ENCODE measurements around the gene B3GALNT1.

Gene B3GALNT1

DNA sequence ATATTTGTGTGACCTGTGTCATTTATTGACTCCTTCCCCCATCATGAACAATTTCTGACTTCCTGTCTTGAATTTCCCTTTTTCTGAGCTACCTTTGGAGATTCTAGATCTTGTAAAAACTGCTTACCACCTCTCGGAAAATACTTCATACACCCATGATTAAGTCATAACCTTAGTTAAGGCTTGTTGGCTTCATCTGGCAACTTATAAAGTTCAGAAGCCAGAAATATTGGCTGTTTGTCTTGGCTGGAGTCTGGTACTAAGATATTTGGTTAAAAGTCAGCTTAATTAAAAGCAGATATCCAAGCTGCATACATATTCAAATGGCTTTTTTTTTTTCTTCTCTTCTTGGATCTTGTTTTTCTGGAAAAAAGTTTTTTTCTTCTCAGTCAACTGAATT, 37.3 kb upstream of the B3GALNT1 start:
- no peaks in the 10 kb centered on the region for H3K9me3 ChIP-seq
- no peaks in the 10 kb centered on the region for H3K27me3 ChIP-seq
- no peak for DNase-seq
- TF ChIP-seq, protein P1, sequence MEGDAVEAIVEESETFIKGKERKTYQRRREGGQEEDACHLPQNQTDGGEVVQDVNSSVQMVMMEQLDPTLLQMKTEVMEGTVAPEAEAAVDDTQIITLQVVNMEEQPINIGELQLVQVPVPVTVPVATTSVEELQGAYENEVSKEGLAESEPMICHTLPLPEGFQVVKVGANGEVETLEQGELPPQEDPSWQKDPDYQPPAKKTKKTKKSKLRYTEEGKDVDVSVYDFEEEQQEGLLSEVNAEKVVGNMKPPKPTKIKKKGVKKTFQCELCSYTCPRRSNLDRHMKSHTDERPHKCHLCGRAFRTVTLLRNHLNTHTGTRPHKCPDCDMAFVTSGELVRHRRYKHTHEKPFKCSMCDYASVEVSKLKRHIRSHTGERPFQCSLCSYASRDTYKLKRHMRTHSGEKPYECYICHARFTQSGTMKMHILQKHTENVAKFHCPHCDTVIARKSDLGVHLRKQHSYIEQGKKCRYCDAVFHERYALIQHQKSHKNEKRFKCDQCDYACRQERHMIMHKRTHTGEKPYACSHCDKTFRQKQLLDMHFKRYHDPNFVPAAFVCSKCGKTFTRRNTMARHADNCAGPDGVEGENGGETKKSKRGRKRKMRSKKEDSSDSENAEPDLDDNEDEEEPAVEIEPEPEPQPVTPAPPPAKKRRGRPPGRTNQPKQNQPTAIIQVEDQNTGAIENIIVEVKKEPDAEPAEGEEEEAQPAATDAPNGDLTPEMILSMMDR (IDR thresholded peaks at IDR 0.05; ENCODE audit: low read depth, low read length): no peak
- H3K4me1 ChIP-seq: no peaks in the 10 kb centered on the region; the same call in 1 of the 2 replicates
- H3K4me3 ChIP-seq (ENCODE audit: low read depth, low read length): no peak overlapping the region
- H3K36me3 ChIP-seq: no peaks in the 10 kb centered on the region

DNA sequence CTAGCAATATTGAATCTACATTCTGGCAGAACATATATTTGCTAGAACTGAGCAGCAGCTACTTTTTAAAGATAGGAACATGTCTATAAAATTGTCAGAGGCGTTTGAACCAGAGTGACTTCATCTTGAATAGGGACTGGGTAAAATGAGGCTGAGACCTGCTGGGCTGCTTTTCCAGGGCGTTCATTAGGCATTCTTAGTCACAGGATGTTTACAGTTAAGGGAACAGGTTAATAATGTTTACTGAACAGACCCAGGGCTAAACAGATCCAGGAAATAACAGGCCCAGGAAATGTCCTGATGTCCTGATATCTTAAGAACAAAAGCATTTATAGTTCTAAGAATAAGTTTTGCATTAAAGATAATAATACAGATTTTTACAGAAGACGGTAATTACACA, 34.5 kb upstream of the B3GALNT1 start:
- TF ChIP-seq, protein P1 (IDR thresholded peaks at IDR 0.05; ENCODE audit: low read depth, low read length): no peak
- no peaks in the 10 kb centered on the region for H3K27me3 ChIP-seq
- H3K4me1 ChIP-seq: no peaks in the 10 kb centered on the region; the same call in 1 of the 2 replicates
- H3K4me3 ChIP-seq (ENCODE audit: low read depth, low read length): no peak overlapping the region
- DNase-seq: no peak
- H3K9me3 ChIP-seq: no peaks in the 10 kb centered on the region
- H3K36me3 ChIP-seq: no peaks in the 10 kb centered on the region

DNA sequence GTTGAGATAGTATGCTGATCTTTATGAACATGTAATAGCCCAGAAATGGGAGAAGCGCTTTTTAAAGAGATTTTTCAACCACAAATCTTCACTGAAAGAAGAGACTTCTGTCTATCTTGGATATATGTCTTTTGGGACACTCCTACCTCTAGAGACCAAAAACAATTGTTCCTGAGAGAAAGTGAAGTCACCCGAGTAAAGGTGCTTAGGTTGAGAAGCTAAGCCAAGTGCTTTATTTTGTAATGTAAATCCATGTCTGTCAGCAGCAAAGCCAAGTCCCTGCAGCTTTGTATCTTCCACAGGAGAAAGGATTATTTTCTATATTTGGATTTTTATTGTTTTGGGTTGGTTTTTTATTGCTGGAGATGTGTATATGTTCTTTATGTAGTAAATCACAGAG, 32.1 kb upstream of the B3GALNT1 start:
- TF ChIP-seq, protein P1 (IDR thresholded peaks at IDR 0.05; ENCODE audit: low read depth, low read length): no peak
- Histone ChIP-seq H3K4me3 (ENCODE audit: low read depth, low read length) (no peak overlapping the region), H3K4me1 (no peaks in the 10 kb centered on the region; the same call in 1 of the 2 replicates), H3K36me3 (no peaks in the 10 kb centered on the region), H3K27me3 (no peaks in the 10 kb centered on the region), H3K9me3 (no peaks in the 10 kb centered on the region)
- no peak for DNase-seq

DNA sequence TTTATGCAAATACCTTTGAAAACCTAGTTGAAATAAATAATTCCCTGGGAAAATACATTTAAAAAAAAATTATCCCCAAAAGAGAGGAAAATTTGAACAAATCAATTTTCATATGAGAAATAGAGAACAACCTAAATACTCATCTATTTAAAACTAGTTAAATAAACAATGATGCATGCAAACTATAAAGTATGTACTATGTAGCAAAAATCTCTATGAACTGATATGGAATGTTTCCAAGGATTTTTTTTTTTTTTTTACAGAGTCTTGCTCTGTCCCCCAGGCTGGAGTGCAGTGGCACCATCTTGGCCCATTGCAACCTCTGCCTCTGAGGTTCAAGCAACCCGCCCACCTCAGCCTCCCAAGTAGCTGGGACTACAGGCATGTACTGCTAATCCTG, 27.2 kb upstream of the B3GALNT1 start:
- no peak for DNase-seq
- Histone ChIP-seq H3K27me3 (no peaks in the 10 kb centered on the region), H3K4me3 (ENCODE audit: low read depth, low read length) (no peak overlapping the region), H3K4me1 (no peaks in the 10 kb centered on the region), H3K36me3 (no peaks in the 10 kb centered on the region), H3K9me3 (no peaks in the 10 kb centered on the region)
- TF ChIP-seq, protein P1 (IDR thresholded peaks at IDR 0.05; ENCODE audit: low read depth, low read length): no peak

DNA sequence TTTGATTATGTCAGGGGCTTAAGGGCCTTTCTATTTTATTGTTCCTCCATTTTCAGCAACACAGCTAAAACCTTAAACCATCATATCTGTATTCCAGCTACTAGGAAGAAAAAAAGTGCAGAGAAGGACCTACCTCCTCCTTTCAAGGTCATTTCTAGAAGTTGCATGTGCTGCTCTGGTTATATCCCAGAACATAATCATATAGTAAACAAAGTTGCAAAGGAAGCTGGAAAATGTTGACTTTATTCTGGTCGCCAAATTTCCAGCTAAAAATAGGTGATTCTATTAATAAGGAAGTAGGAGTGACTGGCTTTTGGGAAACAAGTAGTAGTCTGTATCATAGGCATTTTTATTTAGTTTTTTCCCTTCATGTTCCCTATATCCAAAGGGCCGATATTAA, 21.3 kb upstream of the B3GALNT1 start:
- TF ChIP-seq, protein P1 (IDR thresholded peaks at IDR 0.05; ENCODE audit: low read depth, low read length): no peak
- Histone ChIP-seq H3K9me3 (no peaks in the 10 kb centered on the region), H3K4me3 (ENCODE audit: low read depth, low read length) (no peak overlapping the region)

DNA sequence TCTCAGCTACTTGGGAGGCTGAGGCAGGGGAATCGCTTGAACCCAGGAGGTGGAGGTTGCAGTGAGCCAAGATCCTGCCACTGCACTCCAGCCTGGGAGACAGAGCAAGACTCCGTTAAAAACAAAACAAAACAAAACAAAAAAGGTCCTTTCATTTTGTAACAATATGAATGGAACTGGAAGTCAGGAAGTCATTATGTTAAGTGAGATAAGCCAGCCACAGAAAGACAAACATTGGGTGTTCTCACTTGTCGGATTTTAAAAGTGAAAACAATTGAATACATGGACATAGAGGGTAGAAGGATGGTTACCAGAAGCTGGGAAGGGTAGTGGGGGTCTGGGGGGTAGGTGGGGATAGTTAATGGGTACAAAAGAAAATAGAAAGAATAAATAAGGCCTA, 12.5 kb upstream of the B3GALNT1 start:
- Histone ChIP-seq H3K4me3 (ENCODE audit: low read depth, low read length) (no peak overlapping the region), H3K36me3 (no peaks in the 10 kb centered on the region), H3K4me1 (no peaks in the 10 kb centered on the region), H3K9me3 (no peaks in the 10 kb centered on the region; the same call in 1 of the 2 replicates), H3K27me3 (no peaks in the 10 kb centered on the region)
- TF ChIP-seq, protein P1 (IDR thresholded peaks at IDR 0.05; ENCODE audit: low read depth, low read length): no peak
- no peak for DNase-seq

More for the DNA sequence above, 21.3 kb upstream of the B3GALNT1 start:
- H3K27me3 ChIP-seq: no peaks in the 10 kb centered on the region
- no peaks in the 10 kb centered on the region for H3K4me1 ChIP-seq
- no peaks in the 10 kb centered on the region for H3K36me3 ChIP-seq
- no peak for DNase-seq
